ENCODE results near the gene NRG4. TPM values are rescaled to one million over a fixed set of nuclear protein-coding genes. Genes with fewer than 3 reads are reported as not detected.
"Not testable (repeated sequence)": the region's sequence is repeated elsewhere in the genome, so short reads cannot be mapped to it uniquely, and the experiment has no call there.

NRG4 gene
- total RNA-seq, 1 experiment from 2014 or later = not detected

GRCh38 chr15:75985971-75986370, 26.3 kb downstream of the NRG4 start:
- Histone ChIP-seq H3K4me2 (ENCODE audit: insufficient read depth, insufficient read length, low read length) (no peak overlapping the region), H4K8ac (replicated peaks; ENCODE audit: insufficient read length, low read depth, low read length) (no peak overlapping the region), H4K91ac (ENCODE audit: insufficient read length, low read depth, low read length) (no peak overlapping the region), H2BK20ac (ENCODE audit: low read depth, low read length, poor library complexity, severe bottlenecking) (no peak overlapping the region), H3K56ac (ENCODE audit: insufficient read length, low read depth, low read length) (no peak overlapping the region), H4K20me1 (ENCODE audit: control insufficient read depth, insufficient read depth, insufficient read length) (no peaks in the 10 kb centered on the region), H3K14ac (ENCODE audit: insufficient read depth, low read length) (no peak overlapping the region), H3K18ac (ENCODE audit: insufficient read length, low read depth, low read length) (no peak overlapping the region), H3K79me2 (ENCODE audit: insufficient read depth, low read length) (no peaks in the 10 kb centered on the region), H3K23me2 (ENCODE audit: insufficient read length, low read depth, low read length, poor library complexity, severe bottlenecking) (no peaks in the 10 kb centered on the region), H3K79me1 (ENCODE audit: insufficient read depth, low read depth, low read length, poor library complexity, severe bottlenecking) (no peaks in the 10 kb centered on the region), H2BK5ac (ENCODE audit: insufficient read length, low read length) (no peak overlapping the region), H3K4ac (ENCODE audit: low read depth, low read length) (no peak overlapping the region), H3K23ac (ENCODE audit: insufficient read length, low read depth, low read length) (no peak overlapping the region), H2AFZ (ENCODE audit: low read length) (no peak overlapping the region), H3K27ac (ENCODE audit: insufficient read length, low read depth, low read length) (no peak overlapping the region), H3K4me1 (ENCODE audit: insufficient read depth, low read length) (no peaks in the 10 kb centered on the region), H3T11ph (ENCODE audit: low read length) (no peak overlapping the region), H3K27me3 (ENCODE audit: insufficient read depth, low read length) (no peaks in the 10 kb centered on the region), H3K9me3 (ENCODE audit: control insufficient read depth, low read depth, low read length) (no peaks in the 10 kb centered on the region), H2AK5ac (ENCODE audit: insufficient read length, low read length) (no peak overlapping the region), H2BK12ac (ENCODE audit: insufficient read length, low read depth, low read length) (no peak overlapping the region), H3K9ac (ENCODE audit: extremely low read depth, insufficient read length, low read length) (no peak overlapping the region), H2BK120ac (ENCODE audit: low read depth, low read length, poor library complexity, severe bottlenecking) (no peak overlapping the region), H2BK15ac (ENCODE audit: low read depth, low read length) (no peak overlapping the region), H4K5ac (ENCODE audit: insufficient read length, low read depth, low read length) (no peak overlapping the region)
- no peak for DNase-seq
- no peak for TF ChIP-seq CTCF (conservative IDR thresholded peaks at IDR 0.05)
- no peaks in the 10 kb centered on the region for H3K27me3 Mint-ChIP-seq (ENCODE audit: low read depth)
- no peaks in the 10 kb centered on the region for H3K36me3 Mint-ChIP-seq (ENCODE audit: insufficient read depth in 1 of 3, low read depth in 3 of 3)
- no peaks in the 10 kb centered on the region for H3K9me3 Mint-ChIP-seq
- H3K4me3 Mint-ChIP-seq = no peak overlapping the region
- no CpG with 5 or more reads among the region's 1 CpG for whole genome bisulfite sequencing (ENCODE audit: extremely low coverage, insufficient read length, low lambda C conversion rate)
- no peak overlapping the region for H3K27ac Mint-ChIP-seq
- H3K4me1 Mint-ChIP-seq = peaks cover 0 to 4% of the 10 kb centered on the region in 2 experiments; a peak in 2 of 4 replicates

GRCh38 chr15:75984706-75985105, 27.5 kb downstream of the NRG4 start:
- not testable (repeated sequence) for H4K20me1 ChIP-seq (ENCODE audit: control insufficient read depth, insufficient read depth, insufficient read length); H3K27ac ChIP-seq (ENCODE audit: insufficient read length, low read depth, low read length); H3K23ac ChIP-seq (ENCODE audit: insufficient read length, low read depth, low read length); H3T11ph ChIP-seq (ENCODE audit: low read length); H3K56ac ChIP-seq (ENCODE audit: insufficient read length, low read depth, low read length); H3K4me1 ChIP-seq (ENCODE audit: insufficient read depth, low read length); H4K91ac ChIP-seq (ENCODE audit: insufficient read length, low read depth, low read length); H3K79me1 ChIP-seq (ENCODE audit: insufficient read depth, low read depth, low read length, poor library complexity, severe bottlenecking); H3K4me3 Mint-ChIP-seq; H2AFZ ChIP-seq (ENCODE audit: low read length); H3K14ac ChIP-seq (ENCODE audit: insufficient read depth, low read length); H3K9me3 Mint-ChIP-seq; H2BK120ac ChIP-seq (ENCODE audit: low read depth, low read length, poor library complexity, severe bottlenecking); H2AK5ac ChIP-seq (ENCODE audit: insufficient read length, low read length); H3K9me3 ChIP-seq (ENCODE audit: control insufficient read depth, low read depth, low read length); H3K79me2 ChIP-seq (ENCODE audit: insufficient read depth, low read length); H3K4me1 Mint-ChIP-seq; H2BK5ac ChIP-seq (ENCODE audit: insufficient read length, low read length); H2BK15ac ChIP-seq (ENCODE audit: low read depth, low read length); H3K23me2 ChIP-seq (ENCODE audit: insufficient read length, low read depth, low read length, poor library complexity, severe bottlenecking); H3K4me2 ChIP-seq (ENCODE audit: insufficient read depth, insufficient read length, low read length); H4K5ac ChIP-seq (ENCODE audit: insufficient read length, low read depth, low read length); H3K27ac Mint-ChIP-seq; H2BK12ac ChIP-seq (ENCODE audit: insufficient read length, low read depth, low read length); H2BK20ac ChIP-seq (ENCODE audit: low read depth, low read length, poor library complexity, severe bottlenecking); H4K8ac ChIP-seq (replicated peaks; ENCODE audit: insufficient read length, low read depth, low read length); H3K9ac ChIP-seq (ENCODE audit: extremely low read depth, insufficient read length, low read length); H3K27me3 ChIP-seq (ENCODE audit: insufficient read depth, low read length); DNase-seq; H3K18ac ChIP-seq (ENCODE audit: insufficient read length, low read depth, low read length); H3K27me3 Mint-ChIP-seq (ENCODE audit: low read depth); H3K4ac ChIP-seq (ENCODE audit: low read depth, low read length); H3K36me3 Mint-ChIP-seq (ENCODE audit: insufficient read depth in 1 of 3, low read depth in 3 of 3)
- no CpG with 5 or more reads among the region's 3 CpGs for WGBS (ENCODE audit: extremely low coverage, insufficient read length, low lambda C conversion rate)

Data from H9 (cell line).